Hypothalamus (tissue), 51 donors: Measurements from ENCODE around the gene APBB2.
A peak's percentile ranks its signal among the peaks of the same experiment; 100 is the strongest.

Source experiments
- DNase-seq, 51 donors: peaks; one replicate each; lab custom pipeline; 2025; lab: John Stamatoyannopoulos, UW

The APBB2 gene

DNA sequence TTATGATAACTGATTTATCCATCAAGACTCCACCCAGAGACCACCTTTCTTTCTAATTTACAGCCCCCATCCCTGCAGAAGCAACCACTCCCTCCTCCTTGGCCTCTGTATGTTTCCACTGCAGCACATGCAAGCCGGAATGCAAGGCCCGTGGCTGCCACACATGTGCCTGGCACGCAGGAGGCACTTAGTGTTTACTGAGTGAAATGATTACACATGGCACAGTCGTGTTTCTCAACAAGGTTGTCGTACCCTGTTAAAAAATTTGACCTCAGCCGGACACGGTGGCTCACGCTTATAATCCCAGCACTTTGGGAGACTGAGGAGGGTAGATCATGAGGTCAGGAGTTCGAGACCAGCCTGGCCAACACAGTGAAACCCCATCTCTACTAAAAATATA, 104.3 kb downstream of the APBB2 start:
- no peak for DNase-seq

DNA sequence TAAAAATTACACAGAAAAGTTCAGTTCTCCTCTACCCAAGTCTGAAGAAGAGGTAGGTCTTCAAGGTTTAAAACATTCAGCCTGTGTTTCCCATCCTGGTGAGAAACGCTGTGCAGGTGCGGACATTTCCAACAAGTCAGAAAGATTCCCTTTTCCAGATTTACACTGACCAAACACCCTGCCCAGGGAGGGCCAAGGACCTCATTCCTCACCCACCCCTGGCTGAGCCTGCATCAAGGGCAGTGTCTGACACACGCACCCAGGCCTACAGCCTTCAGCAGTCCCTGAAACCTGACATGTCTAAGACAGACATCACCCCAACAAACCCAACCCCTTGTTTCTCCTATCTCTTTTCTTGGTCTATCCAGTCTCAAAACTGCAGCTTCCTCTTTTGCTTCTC, 105.9 kb downstream of the APBB2 start:
- DNase-seq, result no peak

DNA sequence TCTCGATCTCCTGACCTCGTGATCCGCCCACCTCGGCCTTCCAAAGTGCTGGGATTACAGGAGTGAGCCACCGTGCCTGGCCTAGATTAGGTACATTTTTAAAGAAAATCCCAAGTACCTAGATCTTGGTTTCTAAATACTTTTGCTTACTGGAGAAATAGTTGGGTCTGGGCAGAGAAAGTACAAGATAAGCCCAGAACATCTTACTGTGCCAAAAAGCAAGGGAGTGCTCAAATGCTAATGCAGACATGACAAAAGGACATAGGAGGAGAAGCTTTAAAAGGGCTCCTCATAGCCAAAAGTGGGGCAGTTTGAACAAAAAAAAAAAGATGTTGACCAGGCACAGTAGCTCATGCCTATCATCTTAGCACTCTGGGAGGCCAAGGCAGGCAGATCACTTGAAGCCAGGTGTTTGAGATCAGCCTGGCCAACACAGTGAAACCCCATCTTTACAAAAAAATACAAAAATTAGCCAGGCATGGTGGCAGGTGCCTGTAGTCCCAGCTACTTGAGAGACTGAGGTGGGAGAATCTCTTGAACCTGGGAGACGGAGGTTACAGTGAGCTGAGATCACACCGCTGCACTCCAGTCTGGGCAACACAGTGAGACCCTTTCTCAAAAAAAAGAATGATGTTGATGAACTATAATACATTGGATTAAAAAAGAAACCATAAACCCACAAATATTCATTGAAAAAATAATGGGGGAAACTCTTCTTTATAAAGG, 107.5 kb downstream of the APBB2 start:
- no peak for DNase-seq

DNA sequence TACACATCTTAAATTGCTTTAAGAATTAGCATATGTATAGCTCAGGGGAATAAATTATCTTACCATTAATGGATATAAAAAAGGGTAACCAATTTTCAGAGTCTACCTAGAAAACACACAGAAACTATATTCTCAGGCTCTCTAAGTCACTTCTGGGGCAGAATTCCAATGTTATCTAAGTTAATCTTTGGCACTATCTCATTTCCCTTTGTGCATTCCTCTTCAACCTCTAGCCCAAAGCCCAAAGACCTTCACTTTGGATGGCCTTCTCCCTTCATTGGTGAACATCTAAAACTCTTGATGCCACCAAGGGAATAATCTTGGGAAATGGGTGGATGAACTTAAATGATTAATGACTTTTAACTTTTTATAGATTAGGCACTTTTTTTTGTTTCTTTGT, 108.3 kb downstream of the APBB2 start:
- no peak for DNase-seq

DNA sequence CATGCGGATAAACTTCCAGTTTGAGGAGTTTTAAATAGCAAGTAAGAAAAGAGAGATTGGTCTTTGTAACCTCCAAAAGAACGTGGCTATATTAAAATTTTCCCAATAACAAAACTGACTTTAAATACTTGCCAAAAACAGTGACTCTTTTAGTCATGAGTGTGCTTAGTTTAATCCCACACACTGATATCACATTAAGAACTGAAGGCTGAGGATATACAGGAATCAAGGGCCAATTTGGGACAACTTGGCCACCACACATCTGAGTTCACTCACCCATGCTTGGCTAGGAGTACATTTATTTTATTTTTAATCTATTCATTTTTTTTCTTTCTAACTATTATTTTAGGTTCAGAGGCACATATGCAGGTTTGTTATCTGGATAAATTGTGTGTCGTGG, 110.2 kb downstream of the APBB2 start:
- no peak for DNase-seq

DNA sequence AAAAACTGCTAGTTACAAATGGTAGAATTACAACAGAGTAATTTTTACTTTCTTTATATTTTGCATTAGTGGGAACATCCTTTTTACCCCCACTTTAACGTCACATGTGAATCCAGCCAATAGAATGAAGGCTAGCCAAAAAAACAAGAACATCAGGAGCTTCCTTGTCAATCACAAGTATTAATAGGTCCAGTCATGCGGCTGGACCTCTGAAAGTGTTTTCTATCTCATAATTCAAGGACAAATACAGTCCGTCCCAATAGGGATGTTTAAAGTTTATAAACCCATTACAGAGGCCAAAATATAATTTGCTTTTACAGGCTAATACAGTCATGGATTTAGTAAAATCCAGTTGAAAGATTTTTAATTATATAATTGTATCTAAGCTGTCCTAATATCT, 110.7 kb downstream of the APBB2 start:
- no peak for DNase-seq

DNA sequence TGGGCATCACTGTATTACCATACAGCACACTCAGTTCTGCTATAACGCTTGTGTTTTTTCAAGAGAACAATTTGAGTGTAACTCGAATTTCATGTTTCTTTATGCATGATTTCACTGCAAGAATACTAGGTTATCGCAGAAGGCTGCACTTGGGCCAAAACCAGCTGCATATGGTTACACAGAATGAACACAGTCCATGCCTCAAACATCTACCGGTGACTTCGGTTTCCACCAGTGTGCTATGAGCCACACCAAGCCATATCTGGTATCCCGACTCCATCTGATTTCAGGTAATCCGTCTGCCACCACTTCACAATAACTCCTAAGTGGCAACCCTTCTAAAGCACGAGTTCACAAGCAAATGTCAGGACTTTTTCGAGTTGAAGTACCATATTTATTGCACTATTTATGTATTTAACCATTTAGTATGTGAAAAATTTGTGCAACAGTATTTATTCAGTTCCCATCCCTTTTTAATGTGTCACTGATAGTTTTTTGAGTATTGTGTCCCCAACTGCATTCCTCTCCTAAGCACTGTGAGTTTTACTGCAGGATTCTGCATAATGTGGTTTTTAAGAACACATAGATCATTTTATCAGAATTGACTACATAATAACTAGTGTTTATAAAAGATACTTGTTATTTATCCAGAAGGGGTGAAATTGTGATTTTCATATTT, 111.8 kb downstream of the APBB2 start:
- DNase-seq, result no peak

DNA sequence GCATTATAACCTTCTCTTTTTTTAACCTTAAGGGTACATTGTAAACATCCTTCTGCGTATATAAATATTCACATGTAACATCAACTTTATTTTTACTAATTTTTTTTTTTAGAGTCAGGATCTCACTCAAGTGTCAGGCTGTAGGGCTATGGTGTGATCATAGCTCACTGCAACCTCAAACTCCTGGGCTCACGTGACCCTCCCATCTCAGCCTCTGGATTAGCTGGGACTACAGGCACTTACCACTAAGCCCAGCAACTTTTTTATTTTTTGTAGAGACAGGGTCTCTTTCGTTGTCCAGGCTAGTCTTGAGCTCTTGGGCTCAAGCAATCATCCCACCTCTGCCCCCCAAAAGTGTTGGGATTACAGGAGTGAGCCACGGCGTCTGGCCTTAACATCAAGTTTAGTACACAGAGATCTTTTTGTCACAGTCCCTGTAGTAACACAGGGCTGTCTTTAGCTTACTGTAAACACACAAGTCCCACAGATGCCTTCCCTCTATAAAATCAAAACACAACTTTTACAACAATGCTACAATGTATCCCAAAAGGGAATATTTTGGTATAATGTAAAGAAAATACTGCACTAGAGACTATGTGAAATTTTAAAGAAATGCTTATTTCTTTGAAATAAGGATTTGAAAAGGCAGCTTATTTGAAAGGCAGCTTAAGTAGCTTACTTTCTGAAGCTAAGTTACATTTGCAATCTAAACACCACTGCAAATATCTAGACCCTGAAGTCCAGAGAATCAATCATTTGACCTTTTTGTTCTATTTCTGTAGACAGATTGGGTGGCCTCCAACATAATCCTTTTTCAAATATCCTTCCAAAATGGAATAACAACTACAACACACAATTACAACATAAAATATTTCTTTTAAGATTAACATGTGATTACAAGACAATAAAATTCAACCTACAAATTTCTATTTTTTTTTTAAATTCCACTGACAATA, 116.0 kb downstream of the APBB2 start:
- no peak for DNase-seq

DNA sequence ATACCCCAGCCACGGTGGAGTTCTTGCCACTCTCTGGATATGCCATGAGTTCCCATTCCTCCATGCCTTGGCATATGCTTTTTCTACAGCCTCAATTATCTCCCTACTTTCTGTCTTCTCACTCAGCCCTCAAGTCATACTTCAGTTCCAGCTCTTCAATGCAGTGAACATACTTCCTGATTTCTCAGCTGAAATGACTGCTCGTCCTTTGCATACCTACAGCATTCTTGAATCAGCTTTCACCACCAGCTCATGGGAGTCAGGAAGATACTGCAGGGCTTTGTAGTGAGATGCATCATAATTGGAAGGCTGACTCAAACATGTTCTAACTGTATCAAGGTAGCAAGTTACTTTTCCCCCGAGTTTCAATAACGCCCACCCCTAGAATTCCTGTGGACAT, 118.4 kb downstream of the APBB2 start:
- no peak for DNase-seq

DNA sequence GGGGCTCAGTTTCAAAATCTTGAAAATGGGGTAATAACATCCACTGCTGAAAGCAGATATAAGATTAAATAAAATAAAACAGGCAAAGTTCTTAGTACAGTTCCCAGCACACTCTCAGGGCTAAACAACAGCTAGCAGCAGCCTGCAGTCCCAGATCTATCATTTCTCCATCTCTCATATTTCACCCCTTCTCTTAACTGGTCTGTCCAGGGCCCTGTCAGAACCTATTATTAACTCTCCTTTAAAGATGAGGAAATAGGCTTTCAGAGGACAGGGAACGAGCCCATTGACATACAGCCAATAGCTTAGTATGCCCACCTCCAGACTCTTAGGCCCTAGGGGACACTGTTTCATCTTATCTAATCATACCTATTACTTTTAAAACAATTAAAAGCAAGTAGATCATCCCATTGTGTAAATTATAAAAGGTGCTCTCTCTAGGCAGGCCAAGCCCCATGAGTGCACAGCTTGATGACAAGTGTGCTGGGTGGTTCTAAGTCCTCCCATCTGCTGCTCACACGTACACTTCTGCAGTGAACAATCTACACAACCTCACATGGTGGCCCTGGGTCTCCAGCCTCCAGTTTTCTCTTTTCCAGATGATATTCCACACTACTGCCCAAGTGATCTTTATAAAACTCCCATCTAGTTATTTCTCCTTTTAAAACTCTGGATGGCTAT, 119.0 kb downstream of the APBB2 start:
- DNase-seq, result no peak

DNA sequence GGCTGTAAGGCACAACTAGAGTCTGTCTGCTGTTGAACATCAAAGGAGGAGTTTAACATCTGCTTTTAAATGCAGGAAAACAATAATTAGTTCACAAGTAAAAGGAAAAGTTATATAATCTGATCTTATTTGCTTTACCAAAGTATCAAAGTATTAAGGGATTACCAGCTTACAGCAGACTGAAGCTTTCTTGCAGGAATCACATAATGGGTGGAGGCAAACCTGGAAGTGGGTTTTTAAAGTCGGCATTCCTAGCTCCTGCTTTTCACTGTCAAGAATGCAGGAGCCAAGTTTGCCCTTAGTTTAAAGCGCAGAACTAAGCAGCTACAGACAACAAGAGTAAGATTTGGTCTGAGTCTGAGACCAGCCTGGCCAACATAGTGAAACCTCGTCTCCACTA, 122.2 kb downstream of the APBB2 start:
- no peak for DNase-seq

DNA sequence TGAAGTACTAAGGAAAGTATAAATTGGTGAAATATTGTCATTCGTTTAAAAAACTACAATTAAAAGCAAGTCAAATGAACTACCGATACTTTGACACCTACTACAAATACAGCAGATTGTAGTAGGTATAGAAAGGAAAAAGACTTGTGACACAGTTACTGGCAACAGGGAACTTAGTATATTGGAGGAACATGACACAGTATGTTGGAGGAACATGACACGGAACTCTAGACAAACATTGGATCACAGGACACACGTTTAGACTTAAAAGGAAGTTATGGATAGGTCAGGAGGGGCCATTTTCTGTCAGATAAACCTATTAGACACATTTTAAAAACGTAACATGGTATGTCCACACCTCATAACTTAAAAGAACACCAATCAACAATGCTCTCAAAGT, 132.5 kb downstream of the APBB2 start:
- no peak for DNase-seq

DNA sequence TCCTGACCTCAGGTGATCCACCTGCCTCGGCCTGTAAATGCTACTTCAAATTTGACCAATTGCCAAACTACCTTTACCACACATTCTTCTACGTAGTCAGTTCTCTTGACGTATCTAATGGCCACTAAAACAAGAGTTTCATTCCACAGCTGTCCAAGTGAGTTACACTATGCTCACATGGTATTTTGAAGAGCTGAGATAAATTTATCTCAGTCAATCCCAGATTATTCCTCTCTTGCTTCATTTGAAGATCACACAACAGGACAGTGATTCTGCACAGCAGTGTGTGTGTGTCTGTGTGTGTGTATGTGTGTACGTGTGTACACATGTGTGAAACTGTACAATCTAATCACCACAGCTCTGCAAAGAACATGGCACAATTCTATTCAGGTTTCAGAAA, 133.4 kb downstream of the APBB2 start:
- DNase-seq, result peak in 2 of 51 donors; percentile 17 to 28

DNA sequence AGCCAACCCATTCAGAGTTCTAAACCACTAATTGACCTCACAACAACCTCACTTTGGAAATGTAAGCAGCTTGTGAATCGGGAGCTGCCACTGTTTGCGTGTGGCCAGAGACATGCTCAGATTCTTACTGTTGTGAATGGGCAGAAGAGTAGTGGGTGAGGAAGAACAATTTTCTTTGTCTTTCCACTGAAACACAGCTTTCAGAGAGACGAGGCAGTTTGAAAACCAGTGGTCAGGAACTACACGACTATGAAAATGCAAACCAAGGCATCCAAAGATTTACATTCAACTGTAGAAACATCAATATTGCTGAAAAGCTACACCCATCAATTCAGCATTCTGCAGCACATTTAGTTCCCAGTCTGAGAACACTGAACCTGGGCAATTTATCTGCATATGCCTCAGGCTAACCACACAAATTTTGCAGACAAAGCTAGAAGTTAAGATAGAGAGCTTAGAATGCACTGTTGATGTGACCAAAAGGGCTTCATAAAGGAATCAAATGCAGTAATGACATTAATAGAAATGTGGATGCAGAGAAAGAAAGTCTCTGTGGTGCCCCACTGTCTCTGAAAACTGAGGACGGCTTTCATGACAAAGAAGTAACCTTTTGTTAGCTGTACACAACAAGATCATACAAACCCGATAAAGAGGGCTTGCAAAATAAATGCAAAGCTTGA, 134.3 kb downstream of the APBB2 start:
- DNase-seq, result peak in 4 of 51 donors; percentile 3 to 80 (median 46)

DNA sequence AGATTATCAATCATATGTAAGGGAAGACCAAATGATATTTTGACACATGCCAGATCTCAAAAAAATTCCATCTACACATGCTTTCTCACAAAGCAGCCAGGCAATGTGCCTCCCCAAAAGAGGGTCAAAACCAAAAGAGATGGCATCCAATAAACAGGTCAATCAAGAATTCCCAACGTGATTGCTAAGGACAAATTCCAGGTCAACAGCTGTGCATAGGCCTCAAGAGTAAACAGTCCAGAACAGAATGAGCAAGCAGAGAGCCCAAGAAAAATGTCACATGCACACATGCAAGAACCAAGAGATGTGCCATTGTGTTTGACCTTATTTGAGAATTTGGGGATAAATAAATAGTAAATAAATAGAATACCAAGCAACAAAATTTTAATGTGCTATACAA, 136.7 kb downstream of the APBB2 start:
- DNase-seq, result no peak

DNA sequence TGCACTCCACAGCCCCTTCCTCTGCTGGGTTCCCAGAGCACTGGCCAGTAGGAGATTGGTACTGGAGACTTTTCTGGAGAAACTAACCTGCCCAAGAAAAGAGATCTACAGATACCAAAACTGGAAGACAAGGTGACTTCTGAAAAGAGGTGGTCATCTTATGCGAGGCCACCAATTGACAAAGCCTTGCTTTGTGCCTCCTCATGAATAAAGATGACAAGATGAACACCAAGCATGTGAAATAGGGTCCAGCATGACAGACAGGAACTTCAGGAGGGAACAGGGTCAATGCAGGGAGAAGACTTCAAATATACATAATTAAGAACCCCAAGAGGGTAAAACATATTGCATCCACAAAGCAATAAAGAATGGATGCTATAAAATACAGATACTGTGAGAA, 137.9 kb downstream of the APBB2 start:
- no peak for DNase-seq

DNA sequence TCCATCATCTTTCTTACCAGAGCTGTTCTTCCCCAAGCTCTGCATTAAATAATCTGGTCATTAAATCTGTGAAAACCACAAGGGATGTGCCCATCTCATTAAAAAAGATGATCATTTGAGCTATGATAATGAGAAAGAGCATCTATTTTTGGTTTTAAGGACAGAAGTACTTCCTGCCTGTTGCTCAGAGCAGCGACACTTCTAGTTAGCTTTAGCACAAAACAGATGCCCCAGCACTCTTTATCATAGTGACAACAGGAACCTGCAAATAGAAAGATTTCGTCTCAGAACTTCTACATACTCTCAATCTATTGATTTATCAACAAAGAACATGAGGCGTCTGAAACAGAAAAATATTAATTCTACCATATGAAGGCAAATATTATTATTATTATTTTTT, 140.1 kb downstream of the APBB2 start:
- no peak for DNase-seq

DNA sequence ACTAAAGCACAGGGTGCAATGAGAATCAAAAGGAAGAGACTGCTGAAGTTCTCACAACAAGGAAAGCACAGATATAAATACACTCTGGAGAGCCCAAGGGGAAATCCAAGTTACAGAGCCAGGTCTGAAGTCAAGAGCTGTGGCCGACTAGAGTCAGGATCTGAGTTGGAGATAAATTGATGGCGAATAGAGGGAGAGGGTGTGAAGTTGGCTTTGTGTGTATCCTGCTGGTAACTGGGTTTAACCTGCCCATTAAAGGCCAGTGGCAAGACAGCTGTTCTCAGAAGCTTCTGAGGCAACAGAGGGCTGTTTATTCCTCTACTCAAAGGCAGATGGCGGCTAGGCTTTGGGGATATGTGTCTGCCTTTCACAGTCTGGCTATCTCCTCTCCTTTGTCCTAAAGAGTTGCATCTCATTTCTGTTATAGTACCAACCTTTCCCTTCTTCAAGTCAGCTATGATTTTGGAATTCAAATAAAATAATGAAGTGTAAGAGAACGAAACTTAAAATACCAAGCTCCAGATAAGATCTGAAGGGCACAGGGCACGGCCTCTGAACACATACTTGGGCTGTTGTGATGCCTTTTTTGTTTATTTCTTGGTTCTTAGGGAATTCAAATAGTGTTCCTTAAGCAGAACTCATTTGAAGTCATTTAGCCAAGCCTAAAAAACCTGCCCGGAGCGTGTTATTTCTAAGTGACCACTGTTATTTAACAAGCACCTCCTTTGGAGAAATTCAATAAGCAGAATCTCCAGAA, 142.1 kb downstream of the APBB2 start:
- peak in 13 of 51 donors; percentile 10 to 64 (median 28) for DNase-seq

DNA sequence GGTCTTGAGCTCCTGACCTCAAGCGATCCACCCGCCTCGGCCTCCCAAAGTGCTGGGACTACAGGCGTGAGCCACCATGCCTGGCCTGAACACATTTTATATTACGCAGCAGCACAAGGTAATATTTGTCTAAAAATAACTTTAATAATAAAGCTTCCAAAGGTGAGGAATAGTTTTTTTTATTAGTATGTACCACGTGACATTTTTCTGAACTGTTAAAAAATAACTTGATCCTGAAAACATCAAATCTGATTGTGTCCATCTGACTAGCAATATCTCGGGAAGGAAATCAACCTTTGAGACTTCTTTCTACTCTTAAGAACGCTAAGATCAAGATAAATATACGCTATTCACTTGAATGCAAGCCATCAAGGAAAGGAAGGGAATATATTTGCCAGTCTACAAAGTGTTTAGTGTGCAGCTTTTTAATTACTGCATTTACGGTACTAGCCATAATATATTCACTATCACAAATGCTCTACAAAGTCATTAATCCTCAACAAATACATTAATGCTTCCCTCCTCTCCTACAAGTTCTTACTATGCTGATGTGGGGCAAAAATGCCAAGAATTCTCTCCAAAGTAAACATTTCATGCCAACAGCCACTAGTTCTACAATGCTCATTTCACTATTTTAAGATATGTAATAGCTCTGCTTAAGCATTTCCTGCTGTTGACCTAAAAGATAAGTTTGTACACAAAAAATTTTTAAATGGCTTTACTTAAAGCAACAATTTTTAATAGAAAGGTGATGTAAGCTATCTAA, 143.6 kb downstream of the APBB2 start:
- DNase-seq, result no peak
